H1 (cell line): ENCODE results near the gene TSC22D1. TPM values are rescaled to one million over a fixed set of nuclear protein-coding genes. Genes with fewer than 3 reads are reported as not detected.

Experiments
- CTCF ChIA-PET: fragments of 300-600 bp; sonication (Branson Sonifier 250); formaldehyde crosslinking; loops from one replicate; lab custom pipeline; 2021; ENCODE audit not compliant: partially characterized antibody; lab: Charles Lee
- POLR2A ChIA-PET: fragments of 300-600 bp; sonication (Branson Sonifier 250); formaldehyde crosslinking; loops from one replicate; lab custom pipeline; 2021; ENCODE audit warnings: inconsistent platforms; ENCODE audit not compliant: partially characterized antibody; lab: Charles Lee
- DNase-seq, 2 experiments: peaks; one replicate each; pipeline versions ENCODE4 v3.0.0 to v3.0.0-alpha.2; 2010 to 2022; ENCODE audit warnings: low spot score in 2 of 2, low read depth in 1 of 2, mixed read lengths in 1 of 2
- FAIRE-seq: peaks from 2 replicates; lab custom pipeline; 2011; peaks lifted over from hg19 to GRCh38; lab: Jason Lieb, UNC
- H2AFZ ChIP-seq: 2 replicates; pipeline ENCODE4 v1.8.1; 2012; ENCODE audit warnings: low read length, inconsistent platforms
- H2AK5ac ChIP-seq: 2 replicates; pipeline ENCODE4 v1.6.1; 2013; ENCODE audit warnings: low read depth, low read length
- H2BK120ac ChIP-seq: replicated peaks from 2 replicates; pipeline ENCODE3; 2013; ENCODE audit warnings: low read depth, low read length, inconsistent platforms
- H2BK12ac ChIP-seq: 2 replicates; pipeline ENCODE4 v1.6.1; 2013; ENCODE audit warnings: low read depth, low read length
- H2BK15ac ChIP-seq: 2 replicates; pipeline ENCODE4 v1.6.1; 2013; ENCODE audit warnings: low read length
- H2BK20ac ChIP-seq: 2 replicates; pipeline ENCODE4 v1.6.1; 2013; ENCODE audit warnings: low read length
- H2BK5ac ChIP-seq: 2 replicates; pipeline ENCODE4 v1.6.1; 2013; ENCODE audit warnings: low read depth, low read length
- H3K14ac ChIP-seq: 2 replicates; pipeline ENCODE4 v1.6.1; 2013; ENCODE audit warnings: inconsistent platforms; ENCODE audit not compliant: insufficient read length
- H3K18ac ChIP-seq: 2 replicates; pipeline ENCODE4 v1.6.1; 2013; ENCODE audit warnings: low read length; ENCODE audit errors: extremely low read depth
- H3K23ac ChIP-seq: 2 replicates; pipeline ENCODE4 v1.6.1; 2013; ENCODE audit warnings: inconsistent platforms; ENCODE audit not compliant: insufficient read length
- H3K23me2 ChIP-seq: 2 replicates; pipeline ENCODE4 v1.6.1; 2013; ENCODE audit warnings: low read depth, low read length
- H3K27ac ChIP-seq: 2 replicates; pipeline ENCODE4 v1.6.1; 2011; ENCODE audit warnings: low read depth, low read length, inconsistent platforms
- H3K27me3 ChIP-seq, 4 experiments: replicated peaks in 1 of 4; 1 replicate in 1 of 4; 2 replicates in 3 of 4; pipeline versions ENCODE4 v1.6.1 to v1.8.1; 2011 to 2013; ENCODE audit warnings: low read length in 3 of 4, mild to moderate bottlenecking in 3 of 4, inconsistent platforms in 2 of 4, mixed read lengths in 2 of 4, moderate library complexity in 1 of 4; ENCODE audit not compliant: control insufficient read depth in 3 of 4, insufficient read depth in 3 of 4; ENCODE audit errors: extremely low read depth in 1 of 4
- H3K36me3 ChIP-seq, 4 experiments: 2 replicates each; pipeline versions ENCODE4 v1.6.1 to v1.8.1; 2011 to 2013; ENCODE audit warnings: mild to moderate bottlenecking in 4 of 4, low read length in 3 of 4, moderate library complexity in 2 of 4, control low read depth in 1 of 4, inconsistent platforms in 1 of 4; ENCODE audit not compliant: insufficient read depth in 4 of 4, control insufficient read depth in 2 of 4
- H3K4ac ChIP-seq: replicated peaks from 2 replicates; pipeline ENCODE3; 2013; ENCODE audit warnings: low read length, low read depth, mixed read lengths, inconsistent platforms; ENCODE audit not compliant: insufficient read length
- H3K4me1 ChIP-seq, 4 experiments: replicated peaks in 1 of 4; 1 replicate in 1 of 4; 2 replicates in 3 of 4; pipeline versions ENCODE4 v1.6.1 to v1.8.1; 2011 to 2013; ENCODE audit warnings: low read length in 3 of 4, inconsistent platforms in 2 of 4, mixed read lengths in 1 of 4; ENCODE audit not compliant: insufficient read depth in 4 of 4, control insufficient read depth in 3 of 4
- H3K4me2 ChIP-seq, 2 experiments: 2 replicates each; pipeline versions ENCODE4 v1.6.1 to v1.8.1; 2011 to 2013; ENCODE audit warnings: low read depth in 2 of 2, low read length in 2 of 2, control low read depth in 1 of 2, inconsistent platforms in 1 of 2, mild to moderate bottlenecking in 1 of 2; ENCODE audit not compliant: insufficient read depth in 1 of 2
- H3K4me3 ChIP-seq, 4 experiments: fragments of 200-600, 300-600 bp in 1 of 4; sonication (generic), shearing (Covaris generic), sonication (Bioruptor Twin) in 1 of 4; 2 replicates each; pipeline versions ENCODE4 v1.5.1 to v1.8.1; 2011 to 2016; ENCODE audit warnings: low read length in 4 of 4, low read depth in 3 of 4, control low read depth in 2 of 4, inconsistent platforms in 2 of 4, mild to moderate bottlenecking in 2 of 4, mixed read lengths in 1 of 4, moderate library complexity in 1 of 4; ENCODE audit not compliant: insufficient read depth in 2 of 4; ENCODE audit errors: extremely low read depth in 1 of 4
- H3K56ac ChIP-seq: replicated peaks from 2 replicates; pipeline ENCODE3; 2013; ENCODE audit warnings: low read depth, mild to moderate bottlenecking, mixed read lengths, low read length, inconsistent platforms; ENCODE audit not compliant: insufficient read length
- H3K79me1 ChIP-seq: 2 replicates; pipeline ENCODE4 v1.6.1; 2013; ENCODE audit warnings: low read depth, low read length, control low read depth
- H3K79me2 ChIP-seq, 2 experiments: 2 replicates each; pipeline versions ENCODE4 v1.6.1 to v1.8.1; 2012 to 2013; ENCODE audit warnings: low read length in 2 of 2, mild to moderate bottlenecking in 2 of 2, inconsistent platforms in 1 of 2; ENCODE audit not compliant: insufficient read depth in 2 of 2, control insufficient read depth in 1 of 2
- H3K9ac ChIP-seq, 4 experiments: replicated peaks in 1 of 4; 1 replicate in 1 of 4; 2 replicates in 3 of 4; pipeline versions ENCODE4 v1.6.1 to v1.8.1; 2011 to 2013; ENCODE audit warnings: low read depth in 3 of 4, low read length in 3 of 4, control low read depth in 2 of 4, mild to moderate bottlenecking in 2 of 4, moderate library complexity in 2 of 4, inconsistent platforms in 1 of 4; ENCODE audit errors: extremely low read depth in 1 of 4
- H3K9me3 ChIP-seq, 2 experiments: 2 replicates each; pipeline versions ENCODE4 v1.6.1 to v1.8.1; 2012 to 2013; ENCODE audit warnings: mild to moderate bottlenecking in 2 of 2, moderate library complexity in 2 of 2, control low read depth in 1 of 2, inconsistent platforms in 1 of 2, low read depth in 1 of 2, low read length in 1 of 2, mixed read lengths in 1 of 2; ENCODE audit not compliant: insufficient read depth in 2 of 2
- H4K20me1 ChIP-seq, 2 experiments: replicated peaks in 1 of 2; 2 replicates each; pipeline versions ENCODE3 to v1.8.1; 2011 to 2013; ENCODE audit warnings: inconsistent platforms in 2 of 2, low read length in 2 of 2, mild to moderate bottlenecking in 1 of 2; ENCODE audit not compliant: insufficient read depth in 2 of 2, control insufficient read depth in 1 of 2
- H4K5ac ChIP-seq: 2 replicates; pipeline ENCODE4 v1.6.1; 2013; ENCODE audit warnings: low read length, low read depth, mixed read lengths, inconsistent platforms; ENCODE audit not compliant: insufficient read length
- H4K8ac ChIP-seq: 2 replicates; pipeline ENCODE4 v1.8.0; 2013; ENCODE audit warnings: mild to moderate bottlenecking, moderate library complexity, low read length, inconsistent platforms; ENCODE audit not compliant: insufficient read depth; ENCODE audit errors: extremely low read depth
- H4K91ac ChIP-seq: replicated peaks from 2 replicates; pipeline ENCODE3; 2013; ENCODE audit warnings: low read length, mixed read lengths, inconsistent platforms; ENCODE audit not compliant: insufficient read length
- ASH2L ChIP-seq: fragments of 200-600, 300-600 bp; sonication (generic); IDR thresholded peaks from one replicate; pipeline ENCODE4 v1.7.1; 2017; ENCODE audit warnings: low read length
- ATF2 ChIP-seq: IDR thresholded peaks from 2 replicates; pipeline ENCODE4 v1.6.1; 2012; ENCODE audit warnings: low read length, inconsistent platforms
- FOSL1 ChIP-seq: IDR thresholded peaks from 2 replicates; pipeline ENCODE4 v1.6.1; 2011; ENCODE audit warnings: mild to moderate bottlenecking, low read depth, low read length, moderate library complexity; ENCODE audit not compliant: insufficient read depth
- HDAC6 ChIP-seq: IDR thresholded peaks from one replicate; pipeline ENCODE4 v1.7.1; 2012; ENCODE audit warnings: low read depth, mild to moderate bottlenecking, inconsistent platforms, low read length, moderate library complexity
- MAX ChIP-seq: IDR thresholded peaks from 2 replicates; pipeline ENCODE4 v1.6.1; 2012; ENCODE audit warnings: inconsistent platforms
- PHF8 ChIP-seq: fragments of 200-600 bp; sonication (generic); conservative IDR thresholded peaks from 2 replicates; pipeline ENCODE4 v1.7.1; 2012; ENCODE audit warnings: low read depth, mild to moderate bottlenecking, inconsistent platforms, low read length, moderate library complexity
- POLR2A ChIP-seq, 2 experiments: IDR thresholded peaks; 1 replicate in 1 of 2; 2 replicates in 1 of 2; pipeline ENCODE4 v1.6.1; 2011; ENCODE audit warnings: low read depth in 2 of 2, low read length in 2 of 2, mild to moderate bottlenecking in 2 of 2; ENCODE audit errors: control extremely low read depth in 1 of 2
- RNF2 ChIP-seq: fragments of 200-900, 300-1000 bp; sonication (generic); IDR thresholded peaks from 2 replicates; pipeline ENCODE4 v1.7.1; 2016; ENCODE audit warnings: borderline replicate concordance, low read depth, mild to moderate bottlenecking, antibody characterized with exemption, low read length; ENCODE audit not compliant: poor library complexity, severe bottlenecking; ENCODE audit errors: missing control alignments
- SAP30 ChIP-seq: fragments of 300-600 bp; sonication (generic); IDR thresholded peaks from 2 replicates; pipeline ENCODE4 v1.7.1; 2012; ENCODE audit warnings: low read length, moderate library complexity, mild to moderate bottlenecking, inconsistent platforms; ENCODE audit not compliant: insufficient read depth, insufficient replicate concordance
- SP2 ChIP-seq: IDR thresholded peaks from 2 replicates; pipeline ENCODE4 v1.6.1; 2012; ENCODE audit warnings: mild to moderate bottlenecking, low read length, inconsistent platforms
- TAF7 ChIP-seq: optimal IDR thresholded peaks from 2 replicates; pipeline ENCODE3; 2011; ENCODE audit warnings: low read depth, mild to moderate bottlenecking, inconsistent platforms, low read length, moderate library complexity, borderline replicate concordance
- WGBS, 2 experiments: shearing (Covaris generic) in 1 of 2; methylation state at CpG; one replicate each; pipeline versions ENCODE4 v1.1.6 to v1.1.7; 2013 to 2015; ENCODE audit warnings: low lambda C conversion rate in 2 of 2, mixed read lengths in 2 of 2, inconsistent platforms in 1 of 2, low coverage in 1 of 2, missing lambda C conversion rate in 1 of 2; ENCODE audit not compliant: insufficient replicate concordance in 2 of 2, insufficient coverage in 1 of 2, insufficient read length in 1 of 2; ENCODE audit errors: extremely low coverage in 1 of 2, missing lambda C conversion rate in 1 of 2; 5-methylcytosine and 5-hydroxymethylcytosine counted together
- polyA plus RNA-seq, 7 experiments: library from polyadenylated mRNA; depleted of rRNA in 3 of 7; stranded (reverse) in 5 of 7; unstranded in 2 of 7; fragments of >200 nt in 5 of 7; fragments of 200-250 nt in 2 of 7; gene quantifications; 1 replicate in 5 of 7; 2 replicates in 1 of 7; 4 replicates in 1 of 7; pipeline versions ENCODE4 v1.2.1 to v1.2.3, GENCODE V29; 2011 to 2013; ENCODE audit warnings: missing spikeins in 2 of 7, mixed read lengths in 2 of 7
- total RNA-seq: library from RNA; stranded (reverse); fragmentation: NEBNext Ultra II Directional; extraction: Animal tissue kit (Norgen Biotek cat#: 25700); gene quantifications from 2 replicates; pipeline ENCODE4 v1.2.1, GENCODE V29; 2021

Gene TSC22D1
- total and polyA plus RNA-seq, 2 of the 8 experiments (the other 6 are each of a cell fraction or from before 2014, with no cell fraction given) = 52.6 to 80.9 TPM

- ChIA-PET POLR2A (interaction anchor here (0.6 kb wide), 1 partner anchor 379 kb away, joined by 3 read pairs; no protein-coding TSS in a partner anchor), CTCF (interaction anchor here (0.6 kb wide), 1 partner anchor 281 kb away, joined by 3 read pairs; no protein-coding TSS in a partner anchor)
- H2AK5ac ChIP-seq = no peak overlapping the region
- no peak overlapping the region for H2BK15ac ChIP-seq
- H3K79me1 ChIP-seq = no peaks in the 10 kb centered on the region
- FAIRE-seq (no peak), DNase-seq (no peak)
- no peak overlapping the region for H3K18ac ChIP-seq
- H3K9ac ChIP-seq = no peak overlapping the region
- H3K27ac ChIP-seq = no peak overlapping the region
- H3K4ac ChIP-seq = no peak overlapping the region
- H4K20me1 ChIP-seq = no peaks in the 10 kb centered on the region
- 93% methylated on average over 3 of the region's 3 CpGs; no CpG with 5 or more reads in 1 of the 2 experiments for WGBS, 2 experiments
- no peak overlapping the region for H2BK20ac ChIP-seq
- no peak overlapping the region for H3K56ac ChIP-seq
- no peaks in the 10 kb centered on the region; the same call in 1 of the 2 replicates for H3K23me2 ChIP-seq
- H3K4me1 ChIP-seq = peaks cover 0 to 4% (median 2%) of the 10 kb centered on the region in 4 experiments; a peak in 3 of 7 replicates
- H2BK12ac ChIP-seq = no peak overlapping the region
- no peaks in the 10 kb centered on the region for H3K9me3 ChIP-seq
- H3K79me2 ChIP-seq = peaks cover 0 to 44% of the 10 kb centered on the region in 2 experiments; a peak in 2 of 4 replicates
- H4K8ac ChIP-seq = no peak overlapping the region
- no peak overlapping the region for H4K91ac ChIP-seq
- H4K5ac ChIP-seq = no peak overlapping the region
- no peak overlapping the region for H2AFZ ChIP-seq
- H3K23ac ChIP-seq = no peak overlapping the region
- no peak overlapping the region for H3K4me3 ChIP-seq
- H3K4me2 ChIP-seq = no peak overlapping the region
- H3K14ac ChIP-seq = no peak overlapping the region
- no peaks in the 10 kb centered on the region; a peak in 1 of 8 replicates for H3K36me3 ChIP-seq
- no peak overlapping the region for H2BK5ac ChIP-seq
- H2BK120ac ChIP-seq = no peak overlapping the region
- H3K27me3 ChIP-seq = no peaks in the 10 kb centered on the region
- TF ChIP-seq TAF7 (no peak), POLR2A (IDR thresholded peaks at IDR 0.05; ENCODE audit: control extremely low read depth in 1 of 2, low read depth in 2 of 2, low read length in 2 of 2) (no peak), RNF2 (no peak), ASH2L (no peak), ATF2 (no peak), FOSL1 (no peak), SP2 (no peak), HDAC6 (no peak), PHF8 (no peak), SAP30 (no peak), MAX (no peak)
Observed at GRCh38 chr13:44498502-44498901, 77.6 kb downstream of the TSC22D1 start.
